HEK293 (cell line): ENCODE measurements around the gene DGKD.

Experiments
- GLIS1 ChIP-seq: fragments of 450-650 bp; formaldehyde crosslinking; IDR thresholded peaks from 2 replicates; pipeline ENCODE4 v1.5.1; 2016; ENCODE audit warnings: missing biosample characterization, missing genetic modification characterization
- REPIN1 ChIP-seq: fragments of 450-650 bp; formaldehyde crosslinking; IDR thresholded peaks from 2 replicates; pipeline ENCODE4 v1.5.1; 2017; ENCODE audit warnings: missing biosample characterization, missing genetic modification characterization, low read depth
- ZBTB1 ChIP-seq: fragments of 450-650 bp; formaldehyde crosslinking; IDR thresholded peaks from 2 replicates; pipeline ENCODE4 v1.5.1; 2016; ENCODE audit warnings: missing biosample characterization, missing genetic modification characterization
- ZBTB17 ChIP-seq: fragments of 450-650 bp; formaldehyde crosslinking; IDR thresholded peaks from 2 replicates; pipeline ENCODE4 v1.5.1; 2016; ENCODE audit warnings: missing biosample characterization, missing genetic modification characterization
- ZNF121 ChIP-seq: fragments of 450-650 bp; formaldehyde crosslinking; IDR thresholded peaks from 2 replicates; pipeline ENCODE4 v1.5.1; 2016; ENCODE audit warnings: missing biosample characterization, missing genetic modification characterization
- ZNF23 ChIP-seq: fragments of 450-650 bp; formaldehyde crosslinking; IDR thresholded peaks from 2 replicates; pipeline ENCODE4 v1.5.1; 2016; ENCODE audit warnings: missing biosample characterization, missing genetic modification characterization, borderline replicate concordance
- ZNF426 ChIP-seq: fragments of 450-650 bp; formaldehyde crosslinking; IDR thresholded peaks from 2 replicates; pipeline ENCODE4 v1.5.1; 2017; ENCODE audit warnings: missing biosample characterization, missing genetic modification characterization, mild to moderate bottlenecking, inconsistent platforms, moderate library complexity
- ZNF785 ChIP-seq: fragments of 450-650 bp; formaldehyde crosslinking; IDR thresholded peaks from 2 replicates; pipeline ENCODE4 v1.5.1; 2016; ENCODE audit warnings: missing biosample characterization, missing genetic modification characterization
- TF ChIP-seq, protein P1 (sequence below): fragments of 450-650 bp; IDR thresholded peaks from 2 replicates; pipeline ENCODE4 v1.5.1; 2018; ENCODE audit warnings: missing biosample characterization, missing genetic modification characterization
- TF ChIP-seq, protein P2 (sequence below): fragments of 450-650 bp; formaldehyde crosslinking; IDR thresholded peaks from 2 replicates; pipeline ENCODE4 v1.5.1; 2016; ENCODE audit warnings: missing biosample characterization, missing genetic modification characterization
- TF ChIP-seq, protein P3 (sequence below): fragments of 450-650 bp; formaldehyde crosslinking; IDR thresholded peaks from 2 replicates; pipeline ENCODE4 v1.5.1; 2016; ENCODE audit warnings: missing biosample characterization, missing genetic modification characterization

GRCh38 chr2:233418761-233419546, 64.7 kb downstream of the DGKD start:
- TF ChIP-seq ZBTB17 (no peak), REPIN1 (tag by site-specific recombination) (no peak), GLIS1 (tag by site-specific recombination) (no peak), ZNF426 (no peak), ZNF121 (tag by site-specific recombination) (no peak), ZNF785 (tag by site-specific recombination) (no peak), ZBTB1 (no peak), ZNF23 (no peak)
- TF ChIP-seq, protein P1, sequence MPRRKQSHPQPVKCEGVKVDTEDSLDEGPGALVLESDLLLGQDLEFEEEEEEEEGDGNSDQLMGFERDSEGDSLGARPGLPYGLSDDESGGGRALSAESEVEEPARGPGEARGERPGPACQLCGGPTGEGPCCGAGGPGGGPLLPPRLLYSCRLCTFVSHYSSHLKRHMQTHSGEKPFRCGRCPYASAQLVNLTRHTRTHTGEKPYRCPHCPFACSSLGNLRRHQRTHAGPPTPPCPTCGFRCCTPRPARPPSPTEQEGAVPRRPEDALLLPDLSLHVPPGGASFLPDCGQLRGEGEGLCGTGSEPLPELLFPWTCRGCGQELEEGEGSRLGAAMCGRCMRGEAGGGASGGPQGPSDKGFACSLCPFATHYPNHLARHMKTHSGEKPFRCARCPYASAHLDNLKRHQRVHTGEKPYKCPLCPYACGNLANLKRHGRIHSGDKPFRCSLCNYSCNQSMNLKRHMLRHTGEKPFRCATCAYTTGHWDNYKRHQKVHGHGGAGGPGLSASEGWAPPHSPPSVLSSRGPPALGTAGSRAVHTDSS (tag by site-specific recombination) = no peak
- TF ChIP-seq, protein P2, sequence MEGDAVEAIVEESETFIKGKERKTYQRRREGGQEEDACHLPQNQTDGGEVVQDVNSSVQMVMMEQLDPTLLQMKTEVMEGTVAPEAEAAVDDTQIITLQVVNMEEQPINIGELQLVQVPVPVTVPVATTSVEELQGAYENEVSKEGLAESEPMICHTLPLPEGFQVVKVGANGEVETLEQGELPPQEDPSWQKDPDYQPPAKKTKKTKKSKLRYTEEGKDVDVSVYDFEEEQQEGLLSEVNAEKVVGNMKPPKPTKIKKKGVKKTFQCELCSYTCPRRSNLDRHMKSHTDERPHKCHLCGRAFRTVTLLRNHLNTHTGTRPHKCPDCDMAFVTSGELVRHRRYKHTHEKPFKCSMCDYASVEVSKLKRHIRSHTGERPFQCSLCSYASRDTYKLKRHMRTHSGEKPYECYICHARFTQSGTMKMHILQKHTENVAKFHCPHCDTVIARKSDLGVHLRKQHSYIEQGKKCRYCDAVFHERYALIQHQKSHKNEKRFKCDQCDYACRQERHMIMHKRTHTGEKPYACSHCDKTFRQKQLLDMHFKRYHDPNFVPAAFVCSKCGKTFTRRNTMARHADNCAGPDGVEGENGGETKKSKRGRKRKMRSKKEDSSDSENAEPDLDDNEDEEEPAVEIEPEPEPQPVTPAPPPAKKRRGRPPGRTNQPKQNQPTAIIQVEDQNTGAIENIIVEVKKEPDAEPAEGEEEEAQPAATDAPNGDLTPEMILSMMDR (tag by site-specific recombination) = no peak
- TF ChIP-seq, protein P3, sequence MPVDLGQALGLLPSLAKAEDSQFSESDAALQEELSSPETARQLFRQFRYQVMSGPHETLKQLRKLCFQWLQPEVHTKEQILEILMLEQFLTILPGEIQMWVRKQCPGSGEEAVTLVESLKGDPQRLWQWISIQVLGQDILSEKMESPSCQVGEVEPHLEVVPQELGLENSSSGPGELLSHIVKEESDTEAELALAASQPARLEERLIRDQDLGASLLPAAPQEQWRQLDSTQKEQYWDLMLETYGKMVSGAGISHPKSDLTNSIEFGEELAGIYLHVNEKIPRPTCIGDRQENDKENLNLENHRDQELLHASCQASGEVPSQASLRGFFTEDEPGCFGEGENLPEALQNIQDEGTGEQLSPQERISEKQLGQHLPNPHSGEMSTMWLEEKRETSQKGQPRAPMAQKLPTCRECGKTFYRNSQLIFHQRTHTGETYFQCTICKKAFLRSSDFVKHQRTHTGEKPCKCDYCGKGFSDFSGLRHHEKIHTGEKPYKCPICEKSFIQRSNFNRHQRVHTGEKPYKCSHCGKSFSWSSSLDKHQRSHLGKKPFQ (tag by site-specific recombination) = no peak
